Ishikawa (cell line): Measurements from ENCODE around the gene CBY1.

Experiments
- CEBPB ChIP-seq: IDR thresholded peaks from 2 replicates; pipeline ENCODE4 v1.6.1; 2012
- CREB1 ChIP-seq: IDR thresholded peaks from 2 replicates; pipeline ENCODE4 v1.6.1; 2012; ENCODE audit warnings: low read depth
- EGR1 ChIP-seq: IDR thresholded peaks from 2 replicates; pipeline ENCODE4 v1.6.1; 2012
- EP300 ChIP-seq: IDR thresholded peaks from 2 replicates; pipeline ENCODE4 v1.6.1; 2012; ENCODE audit warnings: borderline replicate concordance
- FOXM1 ChIP-seq: IDR thresholded peaks from 2 replicates; pipeline ENCODE4 v1.6.1; 2012; ENCODE audit warnings: low read depth, borderline replicate concordance
- MAX ChIP-seq: IDR thresholded peaks from 2 replicates; pipeline ENCODE4 v1.6.1; 2012
- NFIC ChIP-seq: IDR thresholded peaks from 2 replicates; pipeline ENCODE4 v1.6.1; 2012
- RAD21 ChIP-seq: IDR thresholded peaks from 2 replicates; pipeline ENCODE4 v1.6.1; 2012; ENCODE audit warnings: low read depth
- REST ChIP-seq: IDR thresholded peaks from 2 replicates; pipeline ENCODE4 v1.6.1; 2012; ENCODE audit warnings: low read depth, mild to moderate bottlenecking
- TAF1 ChIP-seq: IDR thresholded peaks from 2 replicates; pipeline ENCODE4 v1.6.1; 2012; ENCODE audit warnings: low read depth, mild to moderate bottlenecking
- TCF12 ChIP-seq: IDR thresholded peaks from 2 replicates; pipeline ENCODE4 v1.6.1; 2012; ENCODE audit warnings: low read depth
- TEAD4 ChIP-seq: IDR thresholded peaks from 2 replicates; pipeline ENCODE4 v1.6.1; 2012
- USF1 ChIP-seq: IDR thresholded peaks from 2 replicates; pipeline ENCODE4 v1.6.1; 2012
- YY1 ChIP-seq: IDR thresholded peaks from 2 replicates; pipeline ENCODE4 v1.6.1; 2012; ENCODE audit warnings: low read depth
- ZBTB7A ChIP-seq: IDR thresholded peaks from 2 replicates; pipeline ENCODE4 v1.6.1; 2012; ENCODE audit warnings: low read depth

Gene CBY1

GRCh38 chr22:38709306-38709705 is 52.9 kb downstream of the CBY1 start:
- TF ChIP-seq CREB1 (no peak), TCF12 (no peak), ZBTB7A (no peak), RAD21 (no peak), MAX (no peak), FOXM1 (no peak), REST (no peak), EGR1 (no peak), EP300 (no peak), USF1 (no peak), TAF1 (no peak), TEAD4 (no peak), YY1 (no peak), CEBPB (no peak), NFIC (no peak)

- TF ChIP-seq USF1 (no peak), MAX (no peak), TEAD4 (no peak), TCF12 (no peak), CREB1 (no peak), ZBTB7A (no peak), NFIC (no peak), TAF1 (no peak), CEBPB (no peak), EGR1 (no peak)
These were observed 53.9 kb downstream of the CBY1 start for GRCh38 chr22:38710351-38710750.

- no peak for TF ChIP-seq TCF12
- TF ChIP-seq EP300, result no peak
- TF ChIP-seq CREB1, result no peak
- no peak for TF ChIP-seq RAD21
- no peak for TF ChIP-seq FOXM1
- no peak for TF ChIP-seq NFIC
- TF ChIP-seq YY1, result no peak
- TF ChIP-seq TAF1, result no peak
- no peak for TF ChIP-seq ZBTB7A
- no peak for TF ChIP-seq EGR1
- TF ChIP-seq USF1, result no peak
- no peak for TF ChIP-seq CEBPB
- TF ChIP-seq MAX, result no peak
- no peak for TF ChIP-seq REST
- no peak for TF ChIP-seq TEAD4
These were observed 54.4 kb downstream of the CBY1 start for GRCh38 chr22:38710866-38711265.

- TF ChIP-seq YY1, result no peak
- no peak for TF ChIP-seq TCF12
- TF ChIP-seq MAX, result no peak
- TF ChIP-seq REST, result no peak
- no peak for TF ChIP-seq EGR1
- TF ChIP-seq USF1, result no peak
- TF ChIP-seq ZBTB7A, result no peak
- no peak for TF ChIP-seq CEBPB
- TF ChIP-seq FOXM1, result no peak
- TF ChIP-seq NFIC, result no peak
- TF ChIP-seq EP300, result no peak
- no peak for TF ChIP-seq TEAD4
- no peak for TF ChIP-seq CREB1
- TF ChIP-seq RAD21, result no peak
- no peak for TF ChIP-seq TAF1
These were observed 56.2 kb downstream of the CBY1 start for GRCh38 chr22:38712486-38713207.
